GM12878 (cell line): ENCODE data around the gene CXorf38. TPM values are rescaled to one million over a fixed set of nuclear protein-coding genes. Genes with fewer than 3 reads are reported as not detected.

ENCODE experiments used
- ATAC-seq: fragments of 200-7000 bp; cut with Tn5 transposase; 3 replicates; pipeline ENCODE4 v1.9.1; 2020; ENCODE audit warnings: mild to moderate bottlenecking, moderate library complexity
- BruUV-seq: library from RNA; stranded (reverse); fragments of 400-500 nt; replicated peaks from 2 replicates; lab custom pipeline; 2021; lab: Mats Ljungman, UMichigan
- CTCF ChIA-PET: fragments of 300-600 bp; sonication (Branson Sonifier 250); formaldehyde crosslinking; extraction: SDS; loops from one replicate; lab custom pipeline; 2021; ENCODE audit warnings: inconsistent platforms; lab: Yijun Ruan, JAX
- POLR2A ChIA-PET: fragments of 350-600 bp; formaldehyde crosslinking; extraction: SDS; loops from one replicate; lab custom pipeline; 2021; ENCODE audit warnings: inconsistent platforms; lab: Charles Lee
- RAD21 ChIA-PET: fragments of 300-600 bp; sonication (Branson Sonifier 250); formaldehyde crosslinking; loops from one replicate; lab custom pipeline; 2023; ENCODE audit warnings: antibody characterized with exemption; ENCODE audit not compliant: unreplicated experiment; lab: Charles Lee
- SMC1A ChIA-PET: fragments of 300-600 bp; sonication (Branson Sonifier 250); formaldehyde crosslinking; loops from one replicate; lab custom pipeline; 2023; ENCODE audit not compliant: unreplicated experiment, uncharacterized antibody; lab: Charles Lee
- DNase-seq: peaks from one replicate; pipeline ENCODE4 v3.0.0-alpha.2; 2011; ENCODE audit warnings: low read depth, low spot score
- FAIRE-seq: peaks from 3 replicates; lab custom pipeline; 2011; peaks lifted over from hg19 to GRCh38; lab: Jason Lieb, UNC
- H2AFZ ChIP-seq: 2 replicates; pipeline ENCODE4 v1.6.0; 2011; ENCODE audit warnings: low read depth, low read length, control low read depth; ENCODE audit not compliant: control insufficient read depth
- H3K27ac ChIP-seq: 2 replicates; pipeline ENCODE4 v1.5.1; 2011; ENCODE audit warnings: control low read depth; ENCODE audit not compliant: control insufficient read depth, insufficient read depth
- H3K27me3 ChIP-seq, 2 experiments: replicated peaks in 1 of 2; 2 replicates each; pipeline versions ENCODE4 v1.6.0 to v1.6.1; 2011; ENCODE audit warnings: low read length in 1 of 2; ENCODE audit not compliant: control insufficient read depth in 2 of 2, insufficient read depth in 2 of 2
- H3K36me3 ChIP-seq, 2 experiments: 2 replicates each; pipeline ENCODE4 v1.5.1; 2011; ENCODE audit warnings: low read length in 1 of 2; ENCODE audit not compliant: control insufficient read depth in 2 of 2, insufficient read depth in 2 of 2
- H3K4me1 ChIP-seq: 2 replicates; pipeline ENCODE4 v1.6.1; 2011; ENCODE audit warnings: mild to moderate bottlenecking, low read length, moderate library complexity, mixed read lengths; ENCODE audit not compliant: control insufficient read depth, insufficient read depth
- H3K4me2 ChIP-seq: 2 replicates; pipeline ENCODE4 v1.6.0; 2011; ENCODE audit warnings: control low read depth; ENCODE audit not compliant: control insufficient read depth, insufficient read depth
- H3K4me3 ChIP-seq: fragments of 200-600 bp; sonication (generic); 2 replicates; pipeline ENCODE4 v1.5.1; 2016
- H3K79me2 ChIP-seq: 2 replicates; pipeline ENCODE4 v1.6.0; 2011; ENCODE audit warnings: low read length; ENCODE audit not compliant: control insufficient read depth, insufficient read depth
- H3K9ac ChIP-seq: 2 replicates; pipeline ENCODE4 v1.8.0; 2011; ENCODE audit warnings: low read length, control low read depth, mixed read lengths; ENCODE audit not compliant: control insufficient read depth, insufficient read depth
- H3K9me3 ChIP-seq: replicated peaks from 3 replicates; pipeline ENCODE4 v1.5.1; 2011; ENCODE audit warnings: mild to moderate bottlenecking, low read length; ENCODE audit not compliant: control insufficient read depth, insufficient read depth
- H4K20me1 ChIP-seq: 2 replicates; pipeline ENCODE4 v1.6.0; 2011; ENCODE audit not compliant: control insufficient read depth, insufficient read depth
- CREB1 ChIP-seq: IDR thresholded peaks from 2 replicates; pipeline ENCODE4 v1.6.1; 2012; ENCODE audit warnings: low read depth, mild to moderate bottlenecking, inconsistent platforms
- GATAD2B ChIP-seq: fragments of 450-650 bp; conservative IDR thresholded peaks from 2 replicates; pipeline ENCODE4 v1.6.1; 2017; ENCODE audit warnings: low read depth, mild to moderate bottlenecking, moderate library complexity
- IKZF1 ChIP-seq: fragments of 450-650 bp; conservative IDR thresholded peaks from 2 replicates; pipeline ENCODE4 v1.6.1; 2017; ENCODE audit warnings: antibody characterized with exemption, mild to moderate bottlenecking
- POLR2A ChIP-seq: IDR thresholded peaks from 2 replicates; pipeline ENCODE4 v1.6.1; 2011; ENCODE audit warnings: low read depth, mild to moderate bottlenecking, low read length
- RB1 ChIP-seq: fragments of 450-650 bp; formaldehyde crosslinking; IDR thresholded peaks from 2 replicates; pipeline ENCODE4 v1.6.1; 2017; ENCODE audit warnings: mild to moderate bottlenecking, borderline replicate concordance
- RFX5 ChIP-seq: IDR thresholded peaks from 2 replicates; pipeline ENCODE4 v1.6.1; 2011; ENCODE audit warnings: low read depth, low read length, improper control_type of control experiment
- SMAD5 ChIP-seq: IDR thresholded peaks from 2 replicates; pipeline ENCODE4 v1.6.1; 2016; ENCODE audit warnings: antibody characterized with exemption, low read depth
- SPI1 ChIP-seq: IDR thresholded peaks from 2 replicates; pipeline ENCODE4 v1.6.1; 2011; ENCODE audit warnings: low read depth, mild to moderate bottlenecking, low read length, moderate library complexity, borderline replicate concordance; ENCODE audit not compliant: insufficient read depth
- STAT3 ChIP-seq: IDR thresholded peaks from 2 replicates; pipeline ENCODE4 v1.6.1; 2011; ENCODE audit warnings: low read depth, low read length, improper control_type of control experiment
- WGBS: methylation state at CpG from one replicate; pipeline ENCODE4 v1.1.6; 2016; ENCODE audit warnings: low lambda C conversion rate; ENCODE audit not compliant: insufficient replicate concordance, insufficient coverage; ENCODE audit errors: missing lambda C conversion rate; 5-methylcytosine and 5-hydroxymethylcytosine counted together
- in situ Hi-C: fragments of 300-500 bp; cut with MboI; formaldehyde crosslinking; loops from 9 replicates; pipeline ENCODE4 v1.14.3; 2018; ENCODE audit warnings: mixed read lengths
- intact Hi-C: fragments of 100-400 bp; cut with micrococcal nuclease; formaldehyde crosslinking; loops from one replicate; pipeline ENCODE4 v1.14.2; 2022; ENCODE audit not compliant: unreplicated experiment
- polyA plus RNA-seq, 11 experiments: library from polyadenylated mRNA; depleted of rRNA in 4 of 11; unstranded in 6 of 11; stranded (reverse) in 5 of 11; fragments of >200 nt; fragmentation: Nextera tagmentation in 4 of 11; fragmentation: Illumina TruSeq in 1 of 11; extraction: Ambion mirVana in 4 of 11; extraction: Trizol in 1 of 11; gene quantifications; 1 replicate in 1 of 11; 2 replicates in 10 of 11; pipeline versions ENCODE4 v1.2.1 to v1.2.3, GENCODE V29; 2011 to 2016; ENCODE audit warnings: inconsistent platforms in 2 of 11, missing spikeins in 2 of 11, low read depth in 1 of 11
- total RNA-seq, 4 experiments: library from RNA; depleted of rRNA in 3 of 4; stranded (reverse); fragments of >200 nt in 3 of 4; fragmentation: Illumina TruSeq in 1 of 4; extraction: Trizol in 1 of 4; gene quantifications; 2 replicates each; pipeline versions ENCODE4 v1.2.1 to v1.2.3, GENCODE V29; 2013 to 2021
- TF ChIP-seq, protein P1 (sequence below): IDR thresholded peaks from 2 replicates; pipeline ENCODE4 v1.6.1; 2011; ENCODE audit warnings: mild to moderate bottlenecking, low read depth, low read length, moderate library complexity; ENCODE audit not compliant: insufficient replicate concordance
- TF ChIP-seq, protein P2 (sequence below): fragments of 450-650 bp; IDR thresholded peaks from 2 replicates; pipeline ENCODE4 v1.6.1; 2017; ENCODE audit warnings: mild to moderate bottlenecking
- TF ChIP-seq, protein P3 (sequence below): fragments of 450-650 bp; formaldehyde crosslinking; IDR thresholded peaks from 2 replicates; pipeline ENCODE4 v1.4.0; 2022; ENCODE audit warnings: mild to moderate bottlenecking, moderate library complexity
- TF ChIP-seq, protein P4 (sequence below): fragments of 450-650 bp; IDR thresholded peaks from 2 replicates; pipeline ENCODE4 v1.6.1; 2017; ENCODE audit warnings: low read depth, mild to moderate bottlenecking, moderate library complexity

The CXorf38 gene
- total and polyA plus RNA-seq, 10 of the 15 experiments (the other 5 are each of a cell fraction or from before 2014, with no cell fraction given): 2.2 to 50.1 (median 18.8) TPM

DNA sequence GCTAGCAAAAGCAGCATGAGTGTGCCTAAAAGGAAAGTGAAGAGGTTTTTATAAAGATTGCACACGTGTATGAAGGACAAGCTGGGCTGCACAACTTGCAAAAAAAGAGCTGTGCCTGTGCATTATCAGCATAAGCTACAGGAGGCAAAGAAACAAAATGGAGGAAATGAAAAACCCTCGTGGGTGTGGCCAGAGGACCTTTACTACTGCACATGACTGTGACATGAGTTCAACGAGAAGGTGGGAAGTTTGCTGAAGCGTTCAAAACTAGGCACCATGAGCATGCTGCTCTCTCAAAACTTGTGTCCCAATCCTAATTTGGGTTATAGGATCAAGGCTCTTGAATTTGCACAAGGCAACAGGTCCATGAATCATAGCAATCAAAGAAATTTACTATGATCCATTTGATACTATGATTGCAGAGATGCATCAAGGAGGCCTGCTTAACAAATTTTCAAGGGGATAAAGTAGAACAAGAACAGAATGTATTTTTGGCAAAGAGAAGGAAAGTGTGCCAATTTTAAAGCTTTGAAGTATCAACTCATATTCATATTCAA lies 38.1 kb upstream of the CXorf38 start (continued):
- TF ChIP-seq SMAD5 (no peak), POLR2A (no peak), IKZF1 (no peak), STAT3 (no peak), RB1 (no peak), GATAD2B (no peak)
- TF ChIP-seq, protein P1, sequence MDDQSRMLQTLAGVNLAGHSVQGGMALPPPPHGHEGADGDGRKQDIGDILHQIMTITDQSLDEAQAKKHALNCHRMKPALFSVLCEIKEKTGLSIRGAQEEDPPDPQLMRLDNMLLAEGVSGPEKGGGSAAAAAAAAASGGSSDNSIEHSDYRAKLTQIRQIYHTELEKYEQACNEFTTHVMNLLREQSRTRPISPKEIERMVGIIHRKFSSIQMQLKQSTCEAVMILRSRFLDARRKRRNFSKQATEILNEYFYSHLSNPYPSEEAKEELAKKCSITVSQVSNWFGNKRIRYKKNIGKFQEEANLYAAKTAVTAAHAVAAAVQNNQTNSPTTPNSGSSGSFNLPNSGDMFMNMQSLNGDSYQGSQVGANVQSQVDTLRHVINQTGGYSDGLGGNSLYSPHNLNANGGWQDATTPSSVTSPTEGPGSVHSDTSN: no peak

DNA sequence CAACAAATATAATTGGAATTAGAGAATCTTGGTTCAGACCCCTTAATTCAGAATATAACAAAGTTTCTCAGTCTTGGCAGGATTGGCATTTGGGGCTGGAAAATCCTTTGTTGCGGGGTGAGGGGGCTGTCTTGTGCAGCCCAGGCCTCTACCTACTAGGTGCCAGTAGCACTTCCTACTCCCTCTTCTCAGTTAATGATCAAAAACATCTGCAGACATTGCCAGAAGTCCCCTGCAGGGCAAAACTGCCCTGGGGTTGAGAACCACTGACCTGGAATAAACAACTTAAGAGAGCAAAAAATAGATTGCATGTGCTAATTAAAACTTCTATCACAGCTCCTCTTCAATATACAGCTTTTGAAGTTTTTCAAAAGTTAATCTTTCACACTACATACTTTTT lies 36.7 kb upstream of the CXorf38 start:
- Histone ChIP-seq H3K27ac (no peak overlapping the region), H3K4me1 (no peaks in the 10 kb centered on the region; the same call in 1 of the 2 replicates), H2AFZ (no peak overlapping the region), H3K36me3 (peaks cover 4 to 8% of the 10 kb centered on the region in 2 experiments; a peak in 3 of 4 replicates), H3K9ac (no peak overlapping the region), H3K9me3 (no peaks in the 10 kb centered on the region), H3K4me2 (no peak overlapping the region), H3K27me3 (no peaks in the 10 kb centered on the region), H3K4me3 (no peak overlapping the region), H3K79me2 (no peaks in the 10 kb centered on the region; the same call in 1 of the 2 replicates), H4K20me1 (no peaks in the 10 kb centered on the region)
- ChIA-PET CTCF (interaction anchor here (1.2 to 3.1 kb wide), 4 partner anchors 12 to 110 kb away, joined by 3 to 8 read pairs (median 4); no protein-coding TSS in a partner anchor), POLR2A (no interaction called here), SMC1A (interaction anchor here (1.3 to 1.7 kb wide), 5 partner anchors 11 to 32 kb away, joined by 3 to 5 read pairs (median 4); no protein-coding TSS in a partner anchor), RAD21 (no interaction called here)
- ATAC-seq (no peak), DNase-seq (no peak), FAIRE-seq (no peak)
- WGBS: 100% methylated on average over 1 of the region's 1 CpG
- intact Hi-C loops (no loop called here), in situ Hi-C loops (no loop called here)
- no TSS peak for BruUV-seq
- TF ChIP-seq, protein P2, sequence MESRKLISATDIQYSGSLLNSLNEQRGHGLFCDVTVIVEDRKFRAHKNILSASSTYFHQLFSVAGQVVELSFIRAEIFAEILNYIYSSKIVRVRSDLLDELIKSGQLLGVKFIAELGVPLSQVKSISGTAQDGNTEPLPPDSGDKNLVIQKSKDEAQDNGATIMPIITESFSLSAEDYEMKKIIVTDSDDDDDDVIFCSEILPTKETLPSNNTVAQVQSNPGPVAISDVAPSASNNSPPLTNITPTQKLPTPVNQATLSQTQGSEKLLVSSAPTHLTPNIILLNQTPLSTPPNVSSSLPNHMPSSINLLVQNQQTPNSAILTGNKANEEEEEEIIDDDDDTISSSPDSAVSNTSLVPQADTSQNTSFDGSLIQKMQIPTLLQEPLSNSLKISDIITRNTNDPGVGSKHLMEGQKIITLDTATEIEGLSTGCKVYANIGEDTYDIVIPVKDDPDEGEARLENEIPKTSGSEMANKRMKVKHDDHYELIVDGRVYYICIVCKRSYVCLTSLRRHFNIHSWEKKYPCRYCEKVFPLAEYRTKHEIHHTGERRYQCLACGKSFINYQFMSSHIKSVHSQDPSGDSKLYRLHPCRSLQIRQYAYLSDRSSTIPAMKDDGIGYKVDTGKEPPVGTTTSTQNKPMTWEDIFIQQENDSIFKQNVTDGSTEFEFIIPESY: no peak
- TF ChIP-seq, protein P3, sequence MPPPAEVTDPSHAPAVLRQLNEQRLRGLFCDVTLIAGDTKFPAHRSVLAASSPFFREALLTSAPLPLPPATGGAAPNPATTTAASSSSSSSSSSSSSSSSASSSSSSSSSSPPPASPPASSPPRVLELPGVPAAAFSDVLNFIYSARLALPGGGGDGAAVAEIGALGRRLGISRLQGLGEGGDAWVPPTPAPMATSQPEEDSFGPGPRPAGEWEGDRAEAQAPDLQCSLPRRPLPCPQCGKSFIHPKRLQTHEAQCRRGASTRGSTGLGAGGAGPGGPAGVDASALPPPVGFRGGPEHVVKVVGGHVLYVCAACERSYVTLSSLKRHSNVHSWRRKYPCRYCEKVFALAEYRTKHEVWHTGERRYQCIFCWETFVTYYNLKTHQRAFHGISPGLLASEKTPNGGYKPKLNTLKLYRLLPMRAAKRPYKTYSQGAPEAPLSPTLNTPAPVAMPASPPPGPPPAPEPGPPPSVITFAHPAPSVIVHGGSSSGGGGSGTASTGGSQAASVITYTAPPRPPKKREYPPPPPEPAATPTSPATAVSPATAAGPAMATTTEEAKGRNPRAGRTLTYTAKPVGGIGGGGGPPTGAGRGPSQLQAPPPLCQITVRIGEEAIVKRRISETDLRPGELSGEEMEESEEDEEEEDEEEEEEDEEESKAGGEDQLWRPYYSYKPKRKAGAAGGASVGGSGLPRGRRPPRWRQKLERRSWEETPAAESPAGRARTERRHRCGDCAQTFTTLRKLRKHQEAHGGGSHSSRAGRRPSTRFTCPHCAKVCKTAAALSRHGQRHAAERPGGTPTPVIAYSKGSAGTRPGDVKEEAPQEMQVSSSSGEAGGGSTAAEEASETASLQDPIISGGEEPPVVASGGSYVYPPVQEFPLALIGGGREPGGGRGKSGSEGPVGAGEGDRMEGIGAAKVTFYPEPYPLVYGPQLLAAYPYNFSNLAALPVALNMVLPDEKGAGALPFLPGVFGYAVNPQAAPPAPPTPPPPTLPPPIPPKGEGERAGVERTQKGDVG (CRISPR knock-in tag): no peak
- TF ChIP-seq, protein P1: no peak
- TF ChIP-seq CREB1: no peak
- TF ChIP-seq, protein P4, sequence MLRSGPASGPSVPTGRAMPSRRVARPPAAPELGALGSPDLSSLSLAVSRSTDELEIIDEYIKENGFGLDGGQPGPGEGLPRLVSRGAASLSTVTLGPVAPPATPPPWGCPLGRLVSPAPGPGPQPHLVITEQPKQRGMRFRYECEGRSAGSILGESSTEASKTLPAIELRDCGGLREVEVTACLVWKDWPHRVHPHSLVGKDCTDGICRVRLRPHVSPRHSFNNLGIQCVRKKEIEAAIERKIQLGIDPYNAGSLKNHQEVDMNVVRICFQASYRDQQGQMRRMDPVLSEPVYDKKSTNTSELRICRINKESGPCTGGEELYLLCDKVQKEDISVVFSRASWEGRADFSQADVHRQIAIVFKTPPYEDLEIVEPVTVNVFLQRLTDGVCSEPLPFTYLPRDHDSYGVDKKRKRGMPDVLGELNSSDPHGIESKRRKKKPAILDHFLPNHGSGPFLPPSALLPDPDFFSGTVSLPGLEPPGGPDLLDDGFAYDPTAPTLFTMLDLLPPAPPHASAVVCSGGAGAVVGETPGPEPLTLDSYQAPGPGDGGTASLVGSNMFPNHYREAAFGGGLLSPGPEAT: no peak
- no peak for TF ChIP-seq RFX5
- no peak for TF ChIP-seq SPI1
